ENCODE measurements around the gene ULK2.

Gene ULK2

GRCh38 chr17:19750020-19750572, 117.6 kb downstream of the ULK2 start:
- no peaks in the 10 kb centered on the region for H3K4me1 Mint-ChIP-seq (ENCODE audit: low read depth)
- H3K27ac Mint-ChIP-seq, result no peak overlapping the region
- no peaks in the 10 kb centered on the region for H3K9me3 Mint-ChIP-seq (ENCODE audit: low read depth)
- no peak overlapping the region for H3K4me3 Mint-ChIP-seq
- H3K36me3 Mint-ChIP-seq, result no peaks in the 10 kb centered on the region
- peaks cover 9% of the 10 kb centered on the region for H3K27me3 Mint-ChIP-seq

GRCh38 chr17:19748807-19749193, 118.9 kb downstream of the ULK2 start:
- no peaks in the 10 kb centered on the region for H3K4me1 Mint-ChIP-seq (ENCODE audit: low read depth)
- no peak overlapping the region for H3K27ac Mint-ChIP-seq

GRCh38 chr17:19747829-19748806, 119.6 kb downstream of the ULK2 start, which contains the start of gene ALDH3A1:
Gene ALDH3A1, minus strand, starts transcription at chr17:19748298. Its CDS starts 3,169 bp downstream, at chr17:19745129.
- Mint-ChIP-seq H3K27me3 (peaks cover 8% of the 10 kb centered on the region), H3K27ac (no peak within 1 kb of the TSS), H3K9me3 (ENCODE audit: low read depth) (no peaks in the 10 kb centered on the region), H3K4me1 (ENCODE audit: low read depth) (no peaks in the 10 kb centered on the region), H3K4me3 (no peak within 1 kb of the TSS), H3K36me3 (no peaks in the 10 kb centered on the region)

More at GRCh38 chr17:19748807-19749193, 118.9 kb downstream of the ULK2 start:
- H3K9me3 Mint-ChIP-seq (ENCODE audit: low read depth), result no peaks in the 10 kb centered on the region
- no peaks in the 10 kb centered on the region for H3K36me3 Mint-ChIP-seq
- H3K4me3 Mint-ChIP-seq, result no peak overlapping the region
- H3K27me3 Mint-ChIP-seq, result peaks cover 8% of the 10 kb centered on the region

- H3K27me3 Mint-ChIP-seq, result peaks cover 8% of the 10 kb centered on the region
- H3K4me1 Mint-ChIP-seq (ENCODE audit: low read depth), result no peaks in the 10 kb centered on the region
- no peaks in the 10 kb centered on the region for H3K9me3 Mint-ChIP-seq (ENCODE audit: low read depth)
- H3K36me3 Mint-ChIP-seq, result no peaks in the 10 kb centered on the region
- H3K4me3 Mint-ChIP-seq, result no peak overlapping the region
- no peak overlapping the region for H3K27ac Mint-ChIP-seq
Measured at GRCh38 chr17:19747159-19747719, 120.5 kb downstream of the ULK2 start.

GRCh38 chr17:19746517-19746916, 121.2 kb downstream of the ULK2 start:
- no peak overlapping the region for H3K27ac Mint-ChIP-seq
- H3K9me3 Mint-ChIP-seq (ENCODE audit: low read depth), result no peaks in the 10 kb centered on the region
- no peaks in the 10 kb centered on the region for H3K36me3 Mint-ChIP-seq

GRCh38 chr17:19744922-19745757, 122.6 kb downstream of the ULK2 start:
- Mint-ChIP-seq H3K4me3 (peak overlapping the region; percentile 69), H3K4me1 (ENCODE audit: low read depth) (no peaks in the 10 kb centered on the region), H3K9me3 (ENCODE audit: low read depth) (no peaks in the 10 kb centered on the region), H3K27ac (no peak overlapping the region), H3K27me3 (peaks cover 3% of the 10 kb centered on the region), H3K36me3 (no peaks in the 10 kb centered on the region)

More at GRCh38 chr17:19746517-19746916, 121.2 kb downstream of the ULK2 start:
- Mint-ChIP-seq H3K4me1 (ENCODE audit: low read depth) (no peaks in the 10 kb centered on the region), H3K4me3 (no peak overlapping the region), H3K27me3 (peaks cover 8% of the 10 kb centered on the region)

GRCh38 chr17:19744492-19744891, 123.2 kb downstream of the ULK2 start:
- Mint-ChIP-seq H3K4me1 (ENCODE audit: low read depth) (no peaks in the 10 kb centered on the region), H3K27me3 (peaks cover 2% of the 10 kb centered on the region), H3K4me3 (peak overlapping the region; percentile 79), H3K36me3 (no peaks in the 10 kb centered on the region), H3K27ac (no peak overlapping the region), H3K9me3 (ENCODE audit: low read depth) (no peaks in the 10 kb centered on the region)

- H3K4me1 Mint-ChIP-seq (ENCODE audit: low read depth), result no peaks in the 10 kb centered on the region
- peak overlapping the region; percentile 42 for H3K4me3 Mint-ChIP-seq
Measured at GRCh38 chr17:19743101-19744100, 124.3 kb downstream of the ULK2 start.

GRCh38 chr17:19742495-19742894, 125.2 kb downstream of the ULK2 start:
- no peaks in the 10 kb centered on the region for H3K36me3 Mint-ChIP-seq
- peak overlapping the region; percentile 13 for H3K4me3 Mint-ChIP-seq
- H3K27me3 Mint-ChIP-seq, result no peaks in the 10 kb centered on the region
- H3K27ac Mint-ChIP-seq, result no peak overlapping the region
- no peaks in the 10 kb centered on the region for H3K9me3 Mint-ChIP-seq (ENCODE audit: low read depth)
- no peaks in the 10 kb centered on the region for H3K4me1 Mint-ChIP-seq (ENCODE audit: low read depth)

More at GRCh38 chr17:19743101-19744100, 124.3 kb downstream of the ULK2 start:
- no peak overlapping the region for H3K27ac Mint-ChIP-seq
- H3K36me3 Mint-ChIP-seq, result no peaks in the 10 kb centered on the region
- H3K9me3 Mint-ChIP-seq (ENCODE audit: low read depth), result no peaks in the 10 kb centered on the region
- no peaks in the 10 kb centered on the region for H3K27me3 Mint-ChIP-seq

GRCh38 chr17:19741832-19742457, 125.8 kb downstream of the ULK2 start:
- H3K27ac Mint-ChIP-seq, result no peak overlapping the region
- H3K4me3 Mint-ChIP-seq, result no peak overlapping the region
- H3K4me1 Mint-ChIP-seq (ENCODE audit: low read depth), result no peaks in the 10 kb centered on the region
- H3K36me3 Mint-ChIP-seq, result no peaks in the 10 kb centered on the region
- no peaks in the 10 kb centered on the region for H3K9me3 Mint-ChIP-seq (ENCODE audit: low read depth)
- H3K27me3 Mint-ChIP-seq, result no peaks in the 10 kb centered on the region

- Mint-ChIP-seq H3K36me3 (no peaks in the 10 kb centered on the region), H3K27me3 (no peaks in the 10 kb centered on the region), H3K9me3 (ENCODE audit: low read depth) (no peaks in the 10 kb centered on the region), H3K4me1 (ENCODE audit: low read depth) (no peaks in the 10 kb centered on the region), H3K4me3 (no peak overlapping the region), H3K27ac (no peak overlapping the region)
Measured at GRCh38 chr17:19740933-19741332, 126.8 kb downstream of the ULK2 start.

- Mint-ChIP-seq H3K4me3 (no peak overlapping the region), H3K27ac (no peak overlapping the region), H3K9me3 (ENCODE audit: low read depth) (no peaks in the 10 kb centered on the region), H3K27me3 (no peaks in the 10 kb centered on the region), H3K36me3 (no peaks in the 10 kb centered on the region), H3K4me1 (ENCODE audit: low read depth) (no peaks in the 10 kb centered on the region)
Measured at GRCh38 chr17:19739241-19740201, 128.2 kb downstream of the ULK2 start.
